AG04450 (cell line): ENCODE data around the gene TMEM37. TPM values are rescaled to one million over a fixed set of nuclear protein-coding genes. Genes with fewer than 3 reads are reported as not detected.

Experiments used
- CTCF ChIA-PET: fragments of 300-600, 350-600 bp; formaldehyde crosslinking; extraction: SDS; loops from one replicate; lab custom pipeline; 2022; ENCODE audit warnings: antibody characterized with exemption, inconsistent platforms; lab: Charles Lee
- POLR2A ChIA-PET: fragments of 350-600 bp; formaldehyde crosslinking; extraction: SDS; loops from one replicate; lab custom pipeline; 2021; ENCODE audit warnings: antibody characterized with exemption, inconsistent platforms; lab: Yijun Ruan, JAX
- DNase-seq: peaks from one replicate; pipeline ENCODE4 v3.0.0-alpha.2; 2011; ENCODE audit warnings: low read depth, low spot score
- H3K27ac ChIP-seq: one replicate; pipeline ENCODE4 v1.5.1; 2012; ENCODE audit warnings: low read depth, low read length, control low read depth
- H3K27me3 ChIP-seq: one replicate; pipeline ENCODE4 v1.6.0; 2012; ENCODE audit warnings: low read length; ENCODE audit not compliant: control insufficient read depth, insufficient read depth
- H3K4me3 ChIP-seq: 2 replicates; pipeline ENCODE4 v1.5.1; 2011; ENCODE audit warnings: mild to moderate bottlenecking, low read depth, low read length, control low read depth
- H3K9me3 ChIP-seq: 2 replicates; pipeline ENCODE4 v1.5.1; 2012; ENCODE audit warnings: low read length; ENCODE audit not compliant: control insufficient read depth, insufficient read depth
- polyA plus RNA-seq: library from polyadenylated mRNA; depleted of rRNA; stranded (reverse); fragments of >200 nt; gene quantifications from 2 replicates; pipeline ENCODE4 v1.2.3, GENCODE V29; 2011
- TF ChIP-seq, protein P1 (sequence below): IDR thresholded peaks from 2 replicates; pipeline ENCODE4 v1.5.1; 2011; ENCODE audit warnings: low read depth, low read length, control low read depth, inconsistent platforms

TMEM37 gene
- polyA plus RNA-seq, 1 experiment: 0.98 TPM

DNA sequence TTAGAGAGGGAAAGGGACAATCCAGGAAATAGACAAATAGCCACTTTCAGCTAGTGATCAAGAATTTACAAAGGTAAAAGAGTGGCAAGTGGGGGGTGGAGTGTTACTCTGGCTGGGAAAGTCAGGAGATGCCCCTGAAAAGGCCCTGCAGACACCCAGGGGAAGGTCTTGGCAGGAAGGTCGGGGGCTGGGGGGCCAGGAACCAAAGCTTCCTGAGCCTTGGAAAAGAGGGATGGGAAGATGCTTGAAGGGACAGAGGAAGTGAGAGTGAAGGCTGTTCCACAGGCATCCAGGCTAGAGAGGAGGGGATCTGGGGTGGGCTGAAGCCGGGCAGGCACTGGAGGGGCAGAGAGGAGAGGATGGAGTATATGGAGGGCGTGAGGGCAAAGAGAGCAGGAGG, 3.9 kb upstream of the TMEM37 start:
- Histone ChIP-seq H3K4me3 (no peak overlapping the region), H3K9me3 (peaks cover 2% of the 10 kb centered on the region; the same call in 1 of the 2 replicates), H3K27me3 (peaks cover 50% of the 10 kb centered on the region), H3K27ac (no peak overlapping the region)
- TF ChIP-seq, protein P1, sequence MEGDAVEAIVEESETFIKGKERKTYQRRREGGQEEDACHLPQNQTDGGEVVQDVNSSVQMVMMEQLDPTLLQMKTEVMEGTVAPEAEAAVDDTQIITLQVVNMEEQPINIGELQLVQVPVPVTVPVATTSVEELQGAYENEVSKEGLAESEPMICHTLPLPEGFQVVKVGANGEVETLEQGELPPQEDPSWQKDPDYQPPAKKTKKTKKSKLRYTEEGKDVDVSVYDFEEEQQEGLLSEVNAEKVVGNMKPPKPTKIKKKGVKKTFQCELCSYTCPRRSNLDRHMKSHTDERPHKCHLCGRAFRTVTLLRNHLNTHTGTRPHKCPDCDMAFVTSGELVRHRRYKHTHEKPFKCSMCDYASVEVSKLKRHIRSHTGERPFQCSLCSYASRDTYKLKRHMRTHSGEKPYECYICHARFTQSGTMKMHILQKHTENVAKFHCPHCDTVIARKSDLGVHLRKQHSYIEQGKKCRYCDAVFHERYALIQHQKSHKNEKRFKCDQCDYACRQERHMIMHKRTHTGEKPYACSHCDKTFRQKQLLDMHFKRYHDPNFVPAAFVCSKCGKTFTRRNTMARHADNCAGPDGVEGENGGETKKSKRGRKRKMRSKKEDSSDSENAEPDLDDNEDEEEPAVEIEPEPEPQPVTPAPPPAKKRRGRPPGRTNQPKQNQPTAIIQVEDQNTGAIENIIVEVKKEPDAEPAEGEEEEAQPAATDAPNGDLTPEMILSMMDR: no peak
- DNase-seq: no peak
- ChIA-PET POLR2A (no interaction called here), CTCF (no interaction called here)

DNA sequence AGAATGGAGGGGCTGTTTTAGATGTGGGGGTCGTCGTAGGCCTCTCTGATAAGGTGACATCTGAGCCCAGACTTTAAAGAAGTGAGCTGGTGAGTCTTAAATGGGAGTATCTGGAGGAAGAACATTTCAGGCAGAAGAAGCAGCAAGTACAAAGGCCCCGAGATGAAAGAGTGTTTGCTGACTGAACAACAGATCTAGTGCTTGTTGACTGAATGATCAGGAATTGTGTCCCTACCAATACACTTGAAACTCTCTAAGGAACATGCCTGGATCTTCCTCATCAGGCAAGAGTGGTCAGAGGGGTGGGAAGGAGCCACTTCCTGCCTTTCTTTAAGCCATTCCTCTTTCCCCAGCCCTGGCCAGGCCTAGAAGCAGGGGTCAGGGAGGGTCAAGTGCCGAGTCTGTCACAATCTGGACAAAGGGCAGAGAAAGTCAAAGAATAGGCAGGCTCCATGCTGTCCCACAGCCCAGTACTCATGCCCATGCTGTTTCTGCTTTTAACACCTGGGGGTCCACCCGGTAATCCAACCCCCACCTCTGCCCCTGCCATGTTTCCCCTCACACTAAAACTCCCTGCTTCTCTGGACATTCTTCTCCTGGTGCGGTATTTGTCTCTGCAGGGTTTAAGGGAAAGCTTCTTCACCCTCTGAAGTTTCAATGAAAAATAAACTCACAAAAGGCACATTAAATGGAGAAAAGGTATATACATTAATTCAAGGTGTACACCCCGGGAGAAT, 3.0 kb upstream of the TMEM37 start:
- POLR2A ChIA-PET: interaction anchor here (0.6 kb wide), 1 partner anchor 558 kb away, joined by 4 read pairs; no protein-coding TSS in a partner anchor
- Histone ChIP-seq H3K27ac (no peak overlapping the region), H3K27me3 (peaks cover 55% of the 10 kb centered on the region), H3K9me3 (peaks cover 4% of the 10 kb centered on the region; the same call in 1 of the 2 replicates), H3K4me3 (no peak overlapping the region)
- CTCF ChIA-PET: no interaction called here
- TF ChIP-seq, protein P1: no peak
- DNase-seq: no peak

DNA sequence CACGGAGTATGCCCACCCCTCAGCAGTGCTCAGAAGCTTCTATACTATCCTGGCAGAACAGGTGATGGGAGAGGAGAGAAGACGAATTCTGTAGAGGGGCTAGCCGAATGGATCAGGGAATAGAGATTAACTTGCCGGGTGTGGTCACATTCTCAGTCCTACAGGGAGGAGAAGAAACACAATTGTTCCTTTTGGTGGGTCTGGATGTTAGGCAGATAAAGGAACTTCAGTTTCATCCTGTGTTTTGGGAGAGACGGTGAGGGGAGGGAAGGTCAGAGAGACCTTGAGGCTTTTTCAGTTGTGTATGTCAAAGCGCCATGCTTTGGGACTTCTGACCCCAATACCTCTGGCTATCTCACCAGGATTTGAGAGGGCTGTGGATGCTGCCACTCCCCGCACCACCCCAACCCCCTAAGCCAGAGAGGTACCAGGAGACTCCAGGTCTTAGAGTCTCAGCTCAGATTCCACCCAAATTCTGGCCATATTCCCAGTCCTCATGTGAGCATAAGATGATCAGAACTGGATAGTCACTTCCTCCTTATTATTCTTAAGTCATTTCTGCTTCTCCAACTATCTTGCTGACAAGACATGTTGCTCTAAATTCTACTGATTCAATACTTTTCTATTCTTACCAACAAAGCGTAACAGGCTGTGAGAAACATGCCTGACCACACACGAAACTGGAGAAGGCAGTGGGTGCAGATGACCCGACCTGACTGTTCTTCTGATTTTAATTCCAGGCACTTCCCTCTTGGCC, 2.3 kb upstream of the TMEM37 start:
- POLR2A ChIA-PET: interaction anchor here (0.6 kb wide), 1 partner anchor 558 kb away, joined by 4 read pairs; no protein-coding TSS in a partner anchor
- Histone ChIP-seq H3K27me3 (peaks cover 60% of the 10 kb centered on the region), H3K27ac (no peak overlapping the region), H3K9me3 (peaks cover 4% of the 10 kb centered on the region; the same call in 1 of the 2 replicates), H3K4me3 (no peak overlapping the region)
- no peak for DNase-seq
- CTCF ChIA-PET: no interaction called here
- TF ChIP-seq, protein P1: no peak

DNA sequence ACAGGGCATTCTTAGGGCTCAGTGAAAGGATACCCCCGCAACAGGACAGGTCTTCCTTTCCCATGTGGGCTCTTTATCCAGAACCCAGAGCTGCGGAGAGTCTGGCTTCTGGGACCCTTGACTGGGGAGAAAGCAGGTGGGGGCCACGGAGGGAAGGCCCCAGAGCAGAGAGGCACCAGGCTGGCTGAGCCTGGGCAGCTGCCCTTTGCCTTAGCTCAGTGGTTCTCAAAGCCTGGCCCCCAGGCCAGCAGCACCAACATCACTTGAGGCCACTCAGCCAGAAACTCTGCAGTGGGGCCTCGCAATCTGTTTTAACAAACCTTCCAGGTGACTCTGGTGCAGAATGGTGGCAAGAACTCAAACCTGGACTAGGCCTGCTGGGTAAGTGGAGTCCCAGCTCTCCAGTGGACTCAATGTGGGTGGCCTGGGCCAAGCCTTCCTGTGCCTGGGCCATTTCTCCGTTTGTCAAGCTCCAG, 1.6 kb upstream of the TMEM37 start:
- Histone ChIP-seq H3K27ac (no peak overlapping the region), H3K4me3 (no peak overlapping the region), H3K9me3 (peaks cover 4% of the 10 kb centered on the region; the same call in 1 of the 2 replicates), H3K27me3 (peaks cover 59% of the 10 kb centered on the region)
- POLR2A ChIA-PET: no interaction called here
- TF ChIP-seq, protein P1: no peak
- no peak for DNase-seq
- CTCF ChIA-PET: interaction anchor here (1.9 kb wide), 1 partner anchor 46 kb away, joined by 6 read pairs; no protein-coding TSS in a partner anchor
